SK-N-SH treated with all-trans-retinoic acid at 6 μM for 48 hours (cell line): ENCODE results near the gene ABRAXAS1.
"Not testable (repeated sequence)": the region's sequence is repeated elsewhere in the genome, so short reads cannot be mapped to it uniquely, and the experiment has no call there.

Experiments used
- ARNTL ChIP-seq: fragments of 450-650 bp; formaldehyde crosslinking; IDR thresholded peaks from 2 replicates; pipeline ENCODE4 v1.5.0; 2020; ENCODE audit warnings: low read depth, mild to moderate bottlenecking, moderate library complexity, borderline replicate concordance
- BACH2 ChIP-seq: fragments of 250-450 bp; sonication (Bioruptor Pico); IDR thresholded peaks from 2 replicates; pipeline ENCODE4 v1.9.0; 2021; ENCODE audit warnings: mild to moderate bottlenecking, borderline replicate concordance
- CSDC2 ChIP-seq: fragments of 250-450 bp; sonication (Bioruptor Pico); IDR thresholded peaks from 2 replicates; pipeline ENCODE4 v1.5.0; 2020; ENCODE audit warnings: mild to moderate bottlenecking, moderate library complexity
- ESRRG ChIP-seq: fragments of 250-450 bp; sonication (Bioruptor Pico); IDR thresholded peaks from 2 replicates; pipeline ENCODE4 v1.6.1; 2021; ENCODE audit warnings: mild to moderate bottlenecking
- POU6F1 ChIP-seq: fragments of 250-450 bp; sonication (Bioruptor Pico); IDR thresholded peaks from 2 replicates; pipeline ENCODE4 v1.8.0; 2021; ENCODE audit warnings: low read depth, mild to moderate bottlenecking, moderate library complexity, borderline replicate concordance
- PPARA ChIP-seq: fragments of 250-450 bp; sonication (Bioruptor Pico); IDR thresholded peaks from 2 replicates; pipeline ENCODE4 v1.5.0; 2020; ENCODE audit warnings: mild to moderate bottlenecking, borderline replicate concordance
- RARB ChIP-seq: fragments of 250-450 bp; sonication (Bioruptor Pico); IDR thresholded peaks from 2 replicates; pipeline ENCODE4 v1.8.0; 2021; ENCODE audit warnings: mild to moderate bottlenecking, moderate library complexity
- TCF4 ChIP-seq: fragments of 250-450 bp; sonication (Bioruptor Pico); IDR thresholded peaks from 2 replicates; pipeline ENCODE4 v1.8.0; 2021; ENCODE audit warnings: mild to moderate bottlenecking, moderate library complexity, borderline replicate concordance
- ZNF8 ChIP-seq: fragments of 450-650 bp; formaldehyde crosslinking; IDR thresholded peaks from 2 replicates; pipeline ENCODE4 v1.5.0; 2020; ENCODE audit warnings: mild to moderate bottlenecking, moderate library complexity
- TF ChIP-seq, protein P1 (sequence below): fragments of 250-450 bp; sonication (Bioruptor Pico); IDR thresholded peaks from 2 replicates; pipeline ENCODE4 v1.5.1; 2020; ENCODE audit warnings: low read depth, mild to moderate bottlenecking, moderate library complexity
- TF ChIP-seq, protein P2 (sequence below): fragments of 250-450 bp; sonication (Bioruptor Pico); IDR thresholded peaks from 2 replicates; pipeline ENCODE4 v1.5.0; 2020; ENCODE audit warnings: mild to moderate bottlenecking, moderate library complexity

DNA sequence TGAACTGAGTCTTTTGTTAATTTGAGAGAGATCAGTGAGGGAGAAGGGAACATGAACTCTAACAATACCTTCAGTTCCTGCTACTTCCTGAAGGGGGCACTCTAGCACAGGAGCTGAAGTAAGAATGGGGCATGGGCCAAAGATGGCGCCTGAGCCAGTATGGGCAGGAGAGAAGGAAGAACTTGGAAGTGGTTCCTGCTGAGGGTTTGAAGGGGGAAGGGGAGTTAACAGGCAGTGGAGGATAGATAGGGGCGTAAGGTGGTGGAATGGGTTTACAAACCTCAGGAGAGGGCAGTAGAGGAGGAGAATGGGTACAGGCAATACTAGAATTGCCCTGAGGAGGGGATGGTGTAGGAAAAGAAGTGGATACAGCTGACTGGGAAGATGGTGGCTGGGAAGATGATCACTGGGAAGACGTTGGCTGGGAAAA lies 24.3 kb upstream of the ABRAXAS1 start:
- TF ChIP-seq RARB (CRISPR knock-in tag); POU6F1 (CRISPR knock-in tag); ARNTL (CRISPR knock-in tag); TCF4 (CRISPR knock-in tag); CSDC2 (CRISPR knock-in tag); ZNF8 (CRISPR knock-in tag); BACH2 (CRISPR knock-in tag); PPARA; ESRRG: not testable (repeated sequence)
- TF ChIP-seq, protein P1, sequence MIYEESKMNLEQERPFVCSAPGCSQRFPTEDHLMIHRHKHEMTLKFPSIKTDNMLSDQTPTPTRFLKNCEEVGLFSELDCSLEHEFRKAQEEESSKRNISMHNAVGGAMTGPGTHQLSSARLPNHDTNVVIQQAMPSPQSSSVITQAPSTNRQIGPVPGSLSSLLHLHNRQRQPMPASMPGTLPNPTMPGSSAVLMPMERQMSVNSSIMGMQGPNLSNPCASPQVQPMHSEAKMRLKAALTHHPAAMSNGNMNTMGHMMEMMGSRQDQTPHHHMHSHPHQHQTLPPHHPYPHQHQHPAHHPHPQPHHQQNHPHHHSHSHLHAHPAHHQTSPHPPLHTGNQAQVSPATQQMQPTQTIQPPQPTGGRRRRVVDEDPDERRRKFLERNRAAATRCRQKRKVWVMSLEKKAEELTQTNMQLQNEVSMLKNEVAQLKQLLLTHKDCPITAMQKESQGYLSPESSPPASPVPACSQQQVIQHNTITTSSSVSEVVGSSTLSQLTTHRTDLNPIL (CRISPR knock-in tag) = not testable (repeated sequence)
- TF ChIP-seq, protein P2, sequence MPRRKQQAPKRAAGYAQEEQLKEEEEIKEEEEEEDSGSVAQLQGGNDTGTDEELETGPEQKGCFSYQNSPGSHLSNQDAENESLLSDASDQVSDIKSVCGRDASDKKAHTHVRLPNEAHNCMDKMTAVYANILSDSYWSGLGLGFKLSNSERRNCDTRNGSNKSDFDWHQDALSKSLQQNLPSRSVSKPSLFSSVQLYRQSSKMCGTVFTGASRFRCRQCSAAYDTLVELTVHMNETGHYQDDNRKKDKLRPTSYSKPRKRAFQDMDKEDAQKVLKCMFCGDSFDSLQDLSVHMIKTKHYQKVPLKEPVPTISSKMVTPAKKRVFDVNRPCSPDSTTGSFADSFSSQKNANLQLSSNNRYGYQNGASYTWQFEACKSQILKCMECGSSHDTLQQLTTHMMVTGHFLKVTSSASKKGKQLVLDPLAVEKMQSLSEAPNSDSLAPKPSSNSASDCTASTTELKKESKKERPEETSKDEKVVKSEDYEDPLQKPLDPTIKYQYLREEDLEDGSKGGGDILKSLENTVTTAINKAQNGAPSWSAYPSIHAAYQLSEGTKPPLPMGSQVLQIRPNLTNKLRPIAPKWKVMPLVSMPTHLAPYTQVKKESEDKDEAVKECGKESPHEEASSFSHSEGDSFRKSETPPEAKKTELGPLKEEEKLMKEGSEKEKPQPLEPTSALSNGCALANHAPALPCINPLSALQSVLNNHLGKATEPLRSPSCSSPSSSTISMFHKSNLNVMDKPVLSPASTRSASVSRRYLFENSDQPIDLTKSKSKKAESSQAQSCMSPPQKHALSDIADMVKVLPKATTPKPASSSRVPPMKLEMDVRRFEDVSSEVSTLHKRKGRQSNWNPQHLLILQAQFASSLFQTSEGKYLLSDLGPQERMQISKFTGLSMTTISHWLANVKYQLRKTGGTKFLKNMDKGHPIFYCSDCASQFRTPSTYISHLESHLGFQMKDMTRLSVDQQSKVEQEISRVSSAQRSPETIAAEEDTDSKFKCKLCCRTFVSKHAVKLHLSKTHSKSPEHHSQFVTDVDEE = not testable (repeated sequence)
